ENCODE data around the gene ZBTB46. TPM values are rescaled to one million over a fixed set of nuclear protein-coding genes. Genes with fewer than 3 reads are reported as not detected.

ZBTB46 gene
- total RNA-seq, 1 donor from 2014 or later, result 1.7 TPM

- no peak for DNase-seq (ENCODE audit: low spot score)
Observed at GRCh38 chr20:63839620-63840019, 8.6 kb upstream of the ZBTB46 start.

GRCh38 chr20:63837479-63837878, 6.4 kb upstream of the ZBTB46 start:
- no peak for DNase-seq (ENCODE audit: low spot score)

DNA sequence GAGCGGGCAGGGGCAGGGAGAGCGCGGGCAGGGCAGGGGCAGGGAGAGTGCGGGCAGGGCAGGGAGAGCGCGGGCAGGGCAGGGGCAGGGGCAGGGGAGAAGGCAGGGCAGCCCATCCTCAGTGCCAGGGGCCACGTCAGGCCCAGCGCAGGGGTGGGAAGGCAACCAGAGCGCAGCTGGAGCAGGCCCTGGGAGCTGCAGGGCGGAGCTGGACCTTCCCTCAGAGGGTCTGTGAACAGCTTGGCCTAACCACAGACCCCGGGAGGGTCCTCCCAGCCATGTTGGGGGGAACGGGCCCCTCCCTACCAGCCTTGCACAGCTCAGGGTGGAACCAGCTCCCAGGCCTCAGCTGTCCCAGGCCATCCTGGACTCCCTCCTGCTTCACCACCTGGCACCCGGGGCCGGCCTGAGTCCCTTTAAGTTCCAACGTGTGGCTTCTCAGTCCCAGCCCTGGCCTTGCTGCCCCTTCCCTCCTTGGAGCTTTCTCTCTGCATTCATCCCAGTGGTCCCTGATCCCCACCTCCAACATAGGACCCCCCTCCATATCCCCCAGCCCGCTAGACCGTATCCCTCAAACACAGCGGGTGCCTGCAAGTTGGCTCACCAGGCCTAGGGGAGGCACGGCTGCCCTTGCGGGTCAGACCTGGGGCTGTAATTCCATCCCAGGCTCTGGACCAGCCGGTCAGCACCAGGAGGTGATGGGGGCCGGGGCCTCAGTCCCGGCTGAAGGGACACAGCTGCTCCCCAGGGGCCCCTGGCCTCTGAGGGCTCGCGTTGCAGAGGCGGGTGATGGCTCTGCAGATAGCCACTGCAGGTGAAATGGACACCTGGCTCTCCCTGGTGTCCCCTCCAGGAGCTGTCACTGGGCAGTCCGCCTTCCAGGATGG, 5.6 kb upstream of the ZBTB46 start:
- no peak for DNase-seq (ENCODE audit: low spot score)

GRCh38 chr20:63835021-63835858, 4.2 kb upstream of the ZBTB46 start:
- peak; percentile 99 for DNase-seq (ENCODE audit: low spot score)

- no peak for DNase-seq (ENCODE audit: low spot score)
Observed at GRCh38 chr20:63834491-63834880, 3.4 kb upstream of the ZBTB46 start.

DNA sequence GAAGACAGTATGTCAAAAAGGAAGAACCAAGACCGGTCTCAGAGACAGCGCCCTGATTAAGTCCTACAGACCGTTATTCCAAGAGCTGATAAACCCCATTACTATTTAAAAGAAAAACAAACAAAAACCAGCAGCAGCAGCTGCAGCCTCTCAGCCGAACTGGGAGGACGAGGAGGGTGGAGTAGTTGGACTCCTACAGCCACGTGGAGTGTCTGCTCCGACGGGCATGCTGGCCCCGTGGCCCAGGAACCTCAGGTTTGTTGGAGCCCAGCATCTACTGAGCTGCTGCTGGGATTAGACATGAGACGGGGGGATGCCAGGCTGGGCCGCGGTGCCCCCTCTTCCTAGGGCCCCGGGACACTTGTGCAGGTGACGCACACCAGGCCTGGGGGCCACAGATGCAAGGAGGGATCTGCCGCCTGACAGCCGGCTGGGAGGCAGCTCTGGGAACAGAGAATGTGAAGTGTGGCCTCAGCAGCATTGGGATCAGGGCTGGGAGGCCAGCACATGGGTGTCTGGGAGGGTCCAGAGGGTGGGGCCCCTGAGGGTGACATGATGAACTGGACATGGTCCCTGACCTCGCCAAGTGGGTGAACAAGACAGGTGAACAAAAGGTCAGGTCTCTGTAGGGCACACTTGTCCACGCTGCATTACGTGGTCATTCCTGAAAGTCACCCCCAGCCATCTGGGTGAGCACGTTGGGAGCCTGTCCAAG, 2.9 kb upstream of the ZBTB46 start:
- DNase-seq (ENCODE audit: low spot score), result no peak

DNA sequence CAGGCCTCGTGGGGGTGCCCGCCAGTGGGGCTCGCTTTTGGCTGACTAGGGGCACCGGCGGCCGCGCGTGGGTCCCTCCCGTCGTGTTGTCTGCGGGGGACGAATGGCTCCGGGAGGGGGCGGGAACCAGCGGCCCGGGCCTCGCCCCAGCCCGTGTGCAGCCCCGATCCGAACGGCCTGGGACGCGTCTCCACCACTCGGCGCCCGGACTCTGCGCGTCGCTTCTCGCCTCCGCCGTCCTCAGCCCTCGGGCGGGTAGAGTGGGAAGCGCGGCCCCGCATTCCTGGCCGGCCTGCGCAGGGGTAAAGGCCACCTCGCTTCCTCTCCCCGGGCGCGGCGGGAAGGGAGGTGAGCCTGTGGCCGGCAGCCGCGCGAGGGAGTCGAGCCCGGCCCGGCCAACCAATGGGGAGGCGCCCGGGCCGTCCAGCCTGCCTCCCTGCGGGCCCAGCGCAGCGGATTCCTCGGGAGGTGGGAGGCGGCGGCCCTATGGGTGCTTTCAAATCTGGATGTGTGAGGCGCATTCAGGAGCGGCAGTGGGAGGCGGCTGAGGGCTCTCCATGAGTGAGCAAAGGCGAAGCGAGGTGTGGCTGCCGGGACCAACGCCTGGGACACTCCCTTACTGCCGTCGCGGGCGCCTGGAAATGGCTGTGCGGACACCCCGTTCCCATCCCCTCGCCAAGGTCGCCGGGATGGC, 1.1 kb upstream of the ZBTB46 start:
- DNase-seq (ENCODE audit: low spot score), result no peak

DNA sequence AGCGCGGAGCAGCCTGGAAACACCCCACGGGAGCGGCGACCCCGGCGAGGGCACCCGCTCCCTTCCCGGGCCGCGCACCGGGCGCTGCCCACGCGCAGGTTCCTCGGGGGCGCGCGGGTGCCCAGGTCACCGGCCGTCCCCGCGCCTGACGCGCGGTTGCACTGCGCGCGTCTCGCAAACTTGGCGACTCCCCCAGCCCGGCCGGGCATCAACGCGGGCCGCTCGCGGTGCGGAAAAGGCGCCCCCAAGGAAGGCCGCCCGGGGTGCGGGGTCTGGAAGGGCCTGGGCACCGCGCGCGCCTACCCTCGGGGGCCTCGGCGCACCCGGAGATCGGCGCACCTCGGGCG, 555 bp upstream of the ZBTB46 start:
- DNase-seq (ENCODE audit: low spot score), result no peak

GRCh38 chr20:63829945-63830835, 874 bp downstream of the ZBTB46 start:
- no peak for DNase-seq (ENCODE audit: low spot score)

DNA sequence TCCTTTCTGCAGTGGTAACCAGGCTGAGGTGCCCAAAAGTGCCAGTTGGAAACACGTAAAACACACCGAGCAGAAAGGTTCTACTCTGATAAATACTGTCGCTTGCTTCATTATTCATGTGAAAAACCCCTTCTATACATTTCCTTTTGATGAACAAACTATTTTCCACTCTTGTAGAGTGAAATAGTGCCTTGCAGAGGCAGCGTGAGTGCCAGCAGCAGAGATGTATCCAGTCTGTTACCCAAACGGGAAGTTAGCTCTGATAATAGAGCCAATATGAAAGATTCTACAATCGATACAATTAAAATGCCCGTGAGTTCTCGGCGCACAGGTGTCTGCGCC, 1.5 kb downstream of the ZBTB46 start:
- DNase-seq (ENCODE audit: low spot score), result no peak

DNA sequence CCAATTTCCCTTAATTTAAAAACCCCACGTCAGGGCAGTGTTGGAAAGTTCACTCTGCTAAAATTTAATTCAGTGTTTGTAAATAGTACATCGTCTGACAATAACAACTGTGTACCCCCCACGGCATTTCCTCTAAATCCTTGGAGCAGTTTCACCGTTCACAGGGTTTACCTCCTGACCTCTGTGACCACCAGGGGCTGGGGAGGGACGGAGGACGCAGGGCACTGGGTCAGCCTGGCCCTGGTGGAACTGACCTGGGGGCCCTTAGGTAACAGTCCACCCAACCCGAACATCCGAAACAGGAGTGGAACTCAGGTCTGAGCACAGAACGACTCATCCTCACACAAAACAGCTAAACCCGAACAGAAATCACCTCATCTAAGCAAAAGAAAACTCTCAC, 2.1 kb downstream of the ZBTB46 start:
- DNase-seq (ENCODE audit: low spot score), result no peak

DNA sequence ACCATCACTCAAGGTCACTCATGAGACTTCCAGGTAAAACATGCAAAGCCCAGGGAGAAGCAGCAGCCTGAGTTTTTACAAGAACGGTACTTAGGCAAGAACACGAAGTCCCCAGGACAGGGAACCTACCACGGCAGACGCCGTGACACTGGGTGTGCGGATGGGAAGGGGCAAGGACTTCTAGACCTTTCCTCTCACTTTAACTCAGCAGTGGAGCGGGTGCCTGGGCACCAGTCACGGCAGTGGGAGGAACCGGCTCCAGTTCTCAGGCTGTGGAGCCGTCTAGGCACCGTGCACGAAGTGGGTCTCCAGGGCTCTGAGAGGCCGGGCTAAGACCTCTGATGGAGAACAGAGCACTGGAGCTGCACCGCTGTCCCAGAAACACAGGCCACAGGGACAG, 2.5 kb downstream of the ZBTB46 start:
- no peak for DNase-seq (ENCODE audit: low spot score)

- no peak for DNase-seq (ENCODE audit: low spot score)
Observed at GRCh38 chr20:63828124-63828523, 2.9 kb downstream of the ZBTB46 start.

DNA sequence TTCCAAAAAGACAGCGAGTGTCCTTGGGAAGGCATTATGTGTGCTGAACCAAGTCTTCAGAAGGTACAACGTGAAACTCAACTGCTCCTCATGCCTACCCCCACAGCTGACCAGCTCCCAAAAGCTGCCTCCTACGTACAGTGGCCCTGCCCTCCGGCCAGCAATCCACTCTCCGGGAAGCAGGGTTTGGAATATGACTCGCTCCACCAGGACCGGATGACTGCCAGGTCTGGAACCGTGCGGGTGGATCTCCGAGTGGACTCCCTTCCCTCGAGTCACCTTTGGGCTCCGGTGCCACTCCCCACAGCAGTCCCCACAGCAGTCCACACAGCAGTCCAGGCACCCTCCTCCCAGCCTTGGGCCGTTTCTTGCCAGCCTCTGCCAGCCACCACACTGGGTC, 4.3 kb downstream of the ZBTB46 start:
- no peak for DNase-seq (ENCODE audit: low spot score)

- no peak for DNase-seq (ENCODE audit: low spot score)
Observed at GRCh38 chr20:63825331-63826118, 5.5 kb downstream of the ZBTB46 start.

DNA sequence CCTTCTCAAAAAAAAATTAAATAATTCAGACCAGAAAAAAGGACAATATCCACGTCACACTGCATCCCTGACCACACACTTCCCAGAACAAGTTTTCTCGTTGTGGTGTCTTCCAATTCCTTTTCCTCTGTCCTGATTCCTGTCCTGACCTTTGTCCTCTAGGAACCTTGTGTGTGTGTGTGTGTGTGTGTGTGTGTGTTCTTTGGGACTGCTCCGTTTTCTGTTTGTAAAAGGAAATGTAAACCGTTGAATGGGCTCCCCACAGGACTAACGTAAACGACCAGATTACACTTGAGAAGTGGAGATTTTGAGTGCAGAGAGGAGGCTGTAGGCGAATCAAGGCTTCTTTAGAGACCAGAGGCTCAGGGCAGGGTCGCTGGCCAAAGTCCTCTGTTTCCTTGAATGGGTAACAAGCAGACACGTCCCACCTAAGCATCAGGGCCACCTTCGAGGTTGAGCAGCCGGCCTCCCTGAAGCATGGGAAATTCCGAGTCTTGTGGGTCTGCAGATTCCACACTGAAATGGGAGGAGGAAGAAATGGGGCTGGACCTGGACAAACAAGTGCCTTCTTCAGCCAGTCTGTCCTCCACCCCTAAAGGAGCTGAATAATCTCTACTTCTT, 7.3 kb downstream of the ZBTB46 start:
- no peak for DNase-seq (ENCODE audit: low spot score)

- no peak for DNase-seq (ENCODE audit: low spot score)
Observed at GRCh38 chr20:63822276-63822696, 8.8 kb downstream of the ZBTB46 start.

DNA sequence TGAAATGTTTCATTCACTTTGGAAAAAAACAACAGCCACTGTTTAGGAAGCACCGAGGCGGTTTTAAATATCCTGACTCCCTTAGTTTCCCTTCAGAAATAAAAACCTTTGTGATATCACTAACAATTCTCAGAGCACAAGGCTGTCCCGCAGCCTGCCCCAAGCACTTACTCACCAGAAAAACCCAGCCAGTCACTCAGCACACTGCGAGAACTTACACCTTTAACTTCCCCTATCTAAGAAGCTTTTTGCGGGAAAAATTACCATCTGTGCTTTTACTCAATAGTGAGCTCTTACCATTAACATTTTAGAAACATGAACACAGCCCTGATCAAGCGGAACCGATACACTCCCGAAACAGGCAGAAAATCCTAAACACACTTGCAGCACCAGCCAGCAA, 9.3 kb downstream of the ZBTB46 start:
- no peak for DNase-seq (ENCODE audit: low spot score)

GRCh38 chr20:63819224-63819921, 11.7 kb downstream of the ZBTB46 start:
- DNase-seq (ENCODE audit: low spot score), result no peak

Data from umbilical cord (tissue), 2 donors.